Astrocyte of the spinal cord (primary cell): ENCODE data around the gene TCF12.

Experiments
- DNase-seq: peaks from one replicate; pipeline ENCODE4 v3.0.0; 2011; ENCODE audit warnings: low read depth, low spot score
- H3K4me3 ChIP-seq: 2 replicates; pipeline ENCODE4 v1.5.1; 2011; ENCODE audit warnings: low read depth, mild to moderate bottlenecking, low read length, moderate library complexity
- in situ Hi-C: cut with HindIII; loops from 2 replicates; pipeline ENCODE4 v1.10.0; 2017; ENCODE audit warnings: low sequenced_read_pairs
- TF ChIP-seq, protein P1 (sequence below): IDR thresholded peaks from 2 replicates; pipeline ENCODE4 v1.5.1; 2012; ENCODE audit warnings: low read depth, mild to moderate bottlenecking, low read length, inconsistent platforms

The TCF12 gene

DNA sequence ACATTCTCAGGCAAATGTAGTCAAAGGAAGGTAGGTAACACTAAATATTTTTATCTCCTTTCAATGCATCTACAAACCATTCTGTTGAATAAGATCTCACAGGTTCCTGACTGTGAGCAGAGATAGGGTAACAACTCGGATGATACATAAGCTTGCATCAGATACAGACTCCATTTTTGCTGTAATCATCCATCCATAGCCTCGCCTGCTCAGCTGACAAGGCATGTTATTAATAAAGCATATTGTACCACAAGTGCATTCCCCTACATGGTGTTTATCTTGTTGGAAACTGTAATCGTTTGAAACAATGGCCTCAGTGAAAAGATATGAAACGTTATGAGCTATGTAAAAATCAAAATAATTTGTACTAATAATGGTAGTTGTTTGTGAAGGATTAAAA is 35.4 kb upstream of the TCF12 start:
- H3K4me3 ChIP-seq: no peak overlapping the region
- DNase-seq: no peak
- in situ Hi-C loops: no loop called here
- TF ChIP-seq, protein P1, sequence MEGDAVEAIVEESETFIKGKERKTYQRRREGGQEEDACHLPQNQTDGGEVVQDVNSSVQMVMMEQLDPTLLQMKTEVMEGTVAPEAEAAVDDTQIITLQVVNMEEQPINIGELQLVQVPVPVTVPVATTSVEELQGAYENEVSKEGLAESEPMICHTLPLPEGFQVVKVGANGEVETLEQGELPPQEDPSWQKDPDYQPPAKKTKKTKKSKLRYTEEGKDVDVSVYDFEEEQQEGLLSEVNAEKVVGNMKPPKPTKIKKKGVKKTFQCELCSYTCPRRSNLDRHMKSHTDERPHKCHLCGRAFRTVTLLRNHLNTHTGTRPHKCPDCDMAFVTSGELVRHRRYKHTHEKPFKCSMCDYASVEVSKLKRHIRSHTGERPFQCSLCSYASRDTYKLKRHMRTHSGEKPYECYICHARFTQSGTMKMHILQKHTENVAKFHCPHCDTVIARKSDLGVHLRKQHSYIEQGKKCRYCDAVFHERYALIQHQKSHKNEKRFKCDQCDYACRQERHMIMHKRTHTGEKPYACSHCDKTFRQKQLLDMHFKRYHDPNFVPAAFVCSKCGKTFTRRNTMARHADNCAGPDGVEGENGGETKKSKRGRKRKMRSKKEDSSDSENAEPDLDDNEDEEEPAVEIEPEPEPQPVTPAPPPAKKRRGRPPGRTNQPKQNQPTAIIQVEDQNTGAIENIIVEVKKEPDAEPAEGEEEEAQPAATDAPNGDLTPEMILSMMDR: no peak

DNA sequence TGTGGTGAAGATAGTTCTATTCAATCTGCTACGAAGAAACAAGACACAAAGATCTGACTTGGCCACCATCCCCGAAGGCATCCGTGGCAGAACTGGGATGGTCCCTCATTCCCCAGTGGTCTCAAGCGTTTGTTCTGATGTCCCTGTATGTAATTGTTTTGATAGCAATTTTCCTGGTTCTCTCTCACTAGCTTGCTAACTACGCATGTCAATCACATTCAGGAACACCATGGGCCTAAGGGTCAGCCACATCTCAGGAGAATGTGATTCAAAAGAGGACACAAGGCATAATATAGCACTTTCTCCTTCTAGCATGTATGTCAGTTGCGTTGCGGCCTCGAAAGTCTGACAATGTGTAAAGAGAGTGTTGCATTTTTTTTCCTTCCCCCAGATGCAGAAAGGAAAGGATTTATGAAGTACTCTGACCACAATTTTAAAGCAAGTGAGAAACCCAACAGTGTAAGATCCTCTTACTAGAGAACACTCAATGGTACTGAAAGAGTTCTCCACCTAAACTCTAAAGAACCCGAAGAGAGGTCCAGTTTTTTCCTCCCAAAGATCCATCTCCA is 32.0 kb upstream of the TCF12 start:
- TF ChIP-seq, protein P1: no peak
- in situ Hi-C loops: no loop called here
- DNase-seq: no peak
- H3K4me3 ChIP-seq: peak overlapping the region; percentile 44

DNA sequence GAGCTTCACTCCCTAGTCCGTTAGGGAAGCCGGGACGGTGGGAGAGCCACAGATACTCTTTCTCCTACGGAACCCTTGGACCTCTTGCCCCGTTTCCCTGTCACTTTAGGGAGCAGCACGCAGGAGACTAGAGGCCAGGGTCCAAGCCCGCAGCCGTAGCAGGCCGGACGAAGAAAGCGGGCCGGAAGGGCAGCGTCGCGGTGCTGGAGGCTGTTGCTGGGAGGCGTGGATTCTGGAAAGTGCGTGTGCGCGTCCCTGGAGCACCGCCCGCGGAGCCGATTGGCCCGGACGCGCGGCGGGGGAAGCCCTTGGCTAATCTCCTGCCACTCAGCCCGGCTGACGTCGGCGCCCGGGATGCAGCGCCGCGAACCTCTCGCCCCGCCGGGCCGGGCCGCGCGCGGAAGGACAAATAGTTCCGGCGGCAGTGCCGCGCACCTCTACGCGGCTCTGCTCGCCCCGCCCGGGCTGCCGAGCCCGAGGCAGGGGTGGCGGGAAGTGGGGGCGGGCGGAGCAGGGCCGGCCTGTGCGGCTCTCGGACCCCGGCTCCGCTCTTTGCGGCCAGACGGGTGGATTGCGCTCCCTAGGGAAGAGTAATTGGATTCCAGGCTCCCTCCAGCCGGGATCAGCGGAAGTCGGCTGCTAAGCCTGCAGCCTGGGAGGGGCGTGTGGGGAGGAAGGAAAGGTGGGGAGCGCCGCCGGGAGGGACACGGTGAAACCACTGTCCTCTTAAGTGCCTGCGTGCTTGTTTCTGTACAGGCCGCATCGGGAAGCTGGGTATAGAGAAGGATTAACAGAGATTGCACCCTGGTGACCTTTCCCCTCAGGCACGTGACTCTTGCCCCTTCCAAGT is 31.3 kb upstream of the TCF12 start:
- TF ChIP-seq, protein P1: no peak
- in situ Hi-C loops: no loop called here
- peak overlapping the region; percentile 55 for H3K4me3 ChIP-seq
- peak; percentile 97 for DNase-seq

DNA sequence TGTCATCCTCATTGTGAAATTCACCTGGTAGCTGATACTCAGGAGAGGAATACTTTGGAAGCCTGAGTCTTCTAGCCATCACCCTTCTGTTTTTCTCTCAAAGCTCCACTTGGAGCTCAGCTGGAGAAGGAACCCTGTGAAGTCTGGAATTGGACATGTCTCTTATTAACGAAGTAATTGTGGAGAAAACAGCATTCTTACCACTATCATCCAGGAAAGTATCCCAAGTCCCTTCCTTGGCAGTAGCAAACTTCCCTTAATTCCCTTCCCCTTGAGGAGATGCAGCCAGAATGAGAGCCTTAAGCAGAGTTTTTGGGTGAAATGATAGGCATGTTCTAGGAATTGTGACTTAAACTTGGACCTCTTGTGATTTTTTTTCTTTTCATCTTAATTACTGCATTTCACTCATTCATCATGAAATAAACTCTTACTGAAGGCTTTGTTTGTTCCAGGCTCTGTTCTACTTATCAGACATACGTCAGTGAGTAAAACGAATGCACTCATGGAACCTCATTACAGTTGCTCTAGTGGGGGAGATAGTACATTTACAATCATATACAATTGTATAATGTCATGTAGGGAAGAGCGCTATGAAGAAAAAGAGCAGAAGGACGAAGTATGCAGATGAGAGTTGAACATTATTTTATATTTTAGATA is 30.5 kb upstream of the TCF12 start:
- no peak for DNase-seq
- H3K4me3 ChIP-seq: peak overlapping the region; percentile 55
- TF ChIP-seq, protein P1: no peak
- in situ Hi-C loops: no loop called here

DNA sequence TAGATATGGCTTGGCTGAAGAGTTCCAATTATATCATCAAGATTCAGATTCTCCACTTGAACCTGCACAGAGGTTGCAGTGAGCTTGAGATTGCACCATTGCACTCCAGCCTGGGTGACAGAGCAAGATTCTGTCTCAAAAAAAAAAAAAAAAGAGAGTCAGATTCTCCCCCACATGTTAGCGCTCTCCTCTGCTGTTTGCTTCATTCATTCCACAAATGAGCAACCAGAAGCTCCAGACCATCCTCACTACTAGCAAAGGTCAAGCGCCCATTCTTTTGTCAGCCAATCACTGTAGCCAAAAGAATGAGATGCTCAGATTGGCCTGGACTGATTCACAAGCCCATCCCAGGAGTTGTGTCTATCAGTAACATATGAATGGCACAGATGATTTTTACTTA is 28.4 kb upstream of the TCF12 start:
- TF ChIP-seq, protein P1: no peak
- no peak overlapping the region for H3K4me3 ChIP-seq
- no peak for DNase-seq
- in situ Hi-C loops: no loop called here

DNA sequence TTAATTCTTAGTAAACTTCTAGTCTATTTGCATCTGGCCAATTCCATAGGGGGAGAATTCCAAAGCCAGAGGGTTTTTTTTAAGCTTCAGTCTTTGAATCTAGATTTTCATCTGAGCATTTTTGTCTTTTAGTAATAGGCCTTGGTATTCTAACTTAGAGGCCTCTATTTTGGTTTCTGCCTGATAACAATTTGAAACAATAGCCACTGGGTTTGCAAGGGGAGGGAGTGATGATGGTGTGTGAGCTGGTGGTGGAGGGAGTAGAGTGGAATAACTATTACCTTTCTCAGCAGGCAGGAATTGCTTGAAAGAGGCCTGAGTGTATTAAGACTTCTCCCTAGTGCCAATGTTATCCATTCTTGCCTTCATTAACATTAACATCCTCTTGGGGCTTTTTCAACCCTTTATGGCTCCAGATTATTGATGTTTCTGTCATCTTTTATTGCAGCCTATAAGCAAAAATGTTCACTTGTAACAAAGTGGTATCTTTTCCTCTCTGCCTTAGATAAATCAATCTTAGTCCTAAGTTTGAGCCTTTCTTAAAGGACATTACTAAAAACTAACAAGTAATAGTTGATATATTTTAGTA is 26.5 kb upstream of the TCF12 start:
- TF ChIP-seq, protein P1: no peak
- in situ Hi-C loops: no loop called here
- H3K4me3 ChIP-seq: no peak overlapping the region
- DNase-seq: no peak
